CD4-positive, alpha-beta T cell treated with Interleukin-2 at 100 ng/mL for 4 hours (primary cell): ENCODE measurements around the gene ATRX.
"Not testable (repeated sequence)": the region's sequence is repeated elsewhere in the genome, so short reads cannot be mapped to it uniquely, and the experiment has no call there.

Experiments
- DNase-seq: peaks from one replicate; pipeline ENCODE4 v3.0.0-alpha.2; 2020; ENCODE audit warnings: low spot score

The ATRX gene

GRCh38 chrX:77731821-77732419 lies 54.1 kb downstream of the ATRX start:
- DNase-seq = no peak

GRCh38 chrX:77726095-77726494 lies 59.9 kb downstream of the ATRX start:
- DNase-seq = not testable (repeated sequence)

GRCh38 chrX:77723681-77724080 lies 62.3 kb downstream of the ATRX start:
- no peak for DNase-seq

- DNase-seq = no peak
Measured at GRCh38 chrX:77719388-77719787, 66.6 kb downstream of the ATRX start.

GRCh38 chrX:77704881-77705280 lies 81.1 kb downstream of the ATRX start:
- DNase-seq = no peak

- no peak for DNase-seq
Measured at GRCh38 chrX:77698242-77698641, 87.8 kb downstream of the ATRX start.

- DNase-seq = no peak
Measured at GRCh38 chrX:77694491-77694890, 91.5 kb downstream of the ATRX start.

- no peak for DNase-seq
Measured at GRCh38 chrX:77693594-77693993, 92.4 kb downstream of the ATRX start.

GRCh38 chrX:77691916-77692315 lies 94.1 kb downstream of the ATRX start:
- no peak for DNase-seq

GRCh38 chrX:77689376-77689775 lies 96.6 kb downstream of the ATRX start:
- DNase-seq = no peak

GRCh38 chrX:77685683-77686082 lies 100.3 kb downstream of the ATRX start:
- DNase-seq = not testable (repeated sequence)

GRCh38 chrX:77679144-77679543 lies 106.9 kb downstream of the ATRX start:
- no peak for DNase-seq

GRCh38 chrX:77675986-77676385 lies 110.0 kb downstream of the ATRX start:
- no peak for DNase-seq

- DNase-seq = no peak
Measured at GRCh38 chrX:77668391-77669237, 117.4 kb downstream of the ATRX start.

GRCh38 chrX:77658886-77659285 lies 127.1 kb downstream of the ATRX start:
- DNase-seq = no peak

GRCh38 chrX:77652095-77652494 lies 133.9 kb downstream of the ATRX start:
- no peak for DNase-seq

- no peak for DNase-seq
Measured at GRCh38 chrX:77640702-77641101, 145.3 kb downstream of the ATRX start.

- DNase-seq = no peak
Measured at GRCh38 chrX:77639820-77640219, 146.2 kb downstream of the ATRX start.

- DNase-seq = no peak
Measured at GRCh38 chrX:77638397-77638796, 147.6 kb downstream of the ATRX start.

GRCh38 chrX:77635373-77635772 lies 150.6 kb downstream of the ATRX start:
- no peak for DNase-seq

- DNase-seq = no peak
Measured at GRCh38 chrX:77628294-77629025, 157.6 kb downstream of the ATRX start.

- DNase-seq = no peak
Measured at GRCh38 chrX:77622672-77623071, 163.3 kb downstream of the ATRX start.

- DNase-seq = no peak
Measured at GRCh38 chrX:77622233-77622632, 163.8 kb downstream of the ATRX start.
